B cell (primary cell): Measurements from ENCODE around the gene LENEP. TPM values are rescaled to one million over a fixed set of nuclear protein-coding genes. Genes with fewer than 3 reads are reported as not detected.
A peak's percentile ranks its signal among the peaks of the same experiment; 100 is the strongest.

ENCODE experiments used
- ATAC-seq: fragments of 200-7000 bp; cut with Tn5 transposase; one replicate; pipeline ENCODE4 v1.10.0; 2021; ENCODE audit warnings: low read depth, mild to moderate bottlenecking, moderate number of reproducible peaks, moderate library complexity
- CTCF ChIA-PET: fragments of 350-600 bp; sonication (Branson Sonifier 250); formaldehyde crosslinking; loops from one replicate; lab custom pipeline; 2021; ENCODE audit warnings: antibody characterized with exemption, inconsistent platforms; lab: Charles Lee
- POLR2A ChIA-PET: fragments of 350-600 bp; sonication (Branson Sonifier 250); formaldehyde crosslinking; loops from one replicate; lab custom pipeline; 2021; ENCODE audit warnings: antibody characterized with exemption; lab: Charles Lee
- DNase-seq: peaks from one replicate; pipeline ENCODE4 v3.0.0; 2013
- H2AFZ ChIP-seq: 2 replicates; pipeline ENCODE4 v1.6.1; 2012; ENCODE audit warnings: mild to moderate bottlenecking, low read depth, low read length; ENCODE audit not compliant: insufficient read depth, poor library complexity, severe bottlenecking
- H3K27ac ChIP-seq, 2 donors: 1 replicate in 1 of 2; 2 replicates in 1 of 2; pipeline ENCODE4 v1.5.1; 2012 to 2013; ENCODE audit warnings: low read length in 2 of 2, mild to moderate bottlenecking in 2 of 2, moderate library complexity in 1 of 2
- H3K27me3 ChIP-seq, 4 experiments: fragments of 200-600 bp in 1 of 4; sonication (generic) in 1 of 4; replicated peaks in 1 of 4; 1 replicate in 2 of 4; 2 replicates in 2 of 4; pipeline versions ENCODE4 v1.6.1 to v1.7.0; 2013 to 2016; ENCODE audit warnings: low read length in 3 of 4, mild to moderate bottlenecking in 2 of 4, mixed read lengths in 1 of 4, moderate library complexity in 1 of 4; ENCODE audit not compliant: insufficient read depth in 4 of 4, control insufficient read depth in 3 of 4; ENCODE audit errors: control extremely low read depth in 1 of 4
- H3K36me3 ChIP-seq, 2 experiments: replicated peaks in 1 of 2; 1 replicate in 1 of 2; 2 replicates in 1 of 2; pipeline versions ENCODE4 v1.6.1 to v1.7.1; 2013; ENCODE audit warnings: low read length in 1 of 2; ENCODE audit not compliant: insufficient read depth in 2 of 2, control insufficient read depth in 1 of 2; ENCODE audit errors: control extremely low read depth in 1 of 2, extremely low read depth in 1 of 2
- H3K4me1 ChIP-seq, 2 donors: fragments of 200-600 bp in 1 of 2; sonication (generic) in 1 of 2; 1 replicate in 1 of 2; 2 replicates in 1 of 2; pipeline versions ENCODE4 v1.5.1 to v1.6.1; 2013 to 2017; ENCODE audit warnings: low read length in 2 of 2; ENCODE audit not compliant: control insufficient read depth in 2 of 2, insufficient read depth in 2 of 2
- H3K4me2 ChIP-seq: replicated peaks from 2 replicates; pipeline ENCODE3; 2012; ENCODE audit warnings: mild to moderate bottlenecking, low read depth, low read length; ENCODE audit not compliant: poor library complexity, severe bottlenecking
- H3K4me3 ChIP-seq, 5 experiments: fragments of 200-600 bp in 1 of 5; sonication (generic) in 1 of 5; 1 replicate in 3 of 5; 2 replicates in 2 of 5; pipeline versions ENCODE4 v1.5.1 to v1.7.0; 2011 to 2016; ENCODE audit warnings: low read length in 4 of 5, mild to moderate bottlenecking in 4 of 5, low read depth in 2 of 5, control low read depth in 1 of 5, moderate library complexity in 1 of 5; ENCODE audit not compliant: insufficient read depth in 1 of 5; ENCODE audit errors: control extremely low read depth in 1 of 5, extremely low read depth in 1 of 5
- H3K79me2 ChIP-seq: fragments of 200-600 bp; sonication (generic); one replicate; pipeline ENCODE4 v1.6.0; 2016; ENCODE audit warnings: low read length; ENCODE audit not compliant: control insufficient read depth, insufficient read depth
- H3K9ac ChIP-seq: fragments of 200-600 bp; sonication (generic); 2 replicates; pipeline ENCODE4 v1.6.1; 2017; ENCODE audit warnings: mild to moderate bottlenecking, low read length, moderate library complexity
- H3K9me3 ChIP-seq, 3 donors: one replicate each; pipeline versions ENCODE4 v1.6.1 to v1.7.1; 2013; ENCODE audit warnings: low read length in 2 of 3; ENCODE audit not compliant: control insufficient read depth in 2 of 3, insufficient read depth in 1 of 3; ENCODE audit errors: control extremely low read depth in 1 of 3
- H4K20me1 ChIP-seq: 2 replicates; pipeline ENCODE4 v1.6.0; 2012; ENCODE audit warnings: mild to moderate bottlenecking, low read length; ENCODE audit not compliant: insufficient read depth, control insufficient read depth, poor library complexity, severe bottlenecking
- H3K27ac Mint-ChIP-seq: one replicate; pipeline ENCODE4 v1.8.0; 2021; ENCODE audit warnings: mixed read lengths
- H3K27me3 Mint-ChIP-seq: one replicate; pipeline ENCODE4 v1.8.0; 2021; ENCODE audit warnings: mixed read lengths
- H3K4me1 Mint-ChIP-seq: one replicate; pipeline ENCODE4 v1.8.0; 2021; ENCODE audit warnings: mixed read lengths
- H3K4me3 Mint-ChIP-seq: one replicate; pipeline ENCODE4 v1.8.0; 2021; ENCODE audit warnings: mixed read lengths
- H3K9me3 Mint-ChIP-seq: one replicate; pipeline ENCODE4 v1.8.0; 2022; ENCODE audit warnings: mixed read lengths; ENCODE audit not compliant: insufficient read depth
- EZH2 ChIP-seq: IDR thresholded peaks from 2 replicates; pipeline ENCODE4 v1.6.1; 2012; ENCODE audit warnings: borderline replicate concordance, low read depth, mild to moderate bottlenecking, moderate library complexity, low read length; ENCODE audit not compliant: insufficient read depth, poor library complexity, severe bottlenecking
- WGBS: methylation state at CpG from one replicate; pipeline ENCODE4 v1.1.5; 2013; ENCODE audit warnings: missing lambda C conversion rate; ENCODE audit not compliant: insufficient coverage; 5-methylcytosine and 5-hydroxymethylcytosine counted together
- intact Hi-C: fragments of 100-400 bp; cut with micrococcal nuclease; formaldehyde crosslinking; loops from one replicate; pipeline ENCODE4 v1.10.0; 2022
- polyA plus RNA-seq: library from polyadenylated mRNA; depleted of rRNA; stranded (reverse); fragments of >200 nt; gene quantifications from 2 replicates; pipeline ENCODE4 v1.2.3, GENCODE V29; 2012
- total RNA-seq, 2 donors: library from RNA; stranded (reverse); fragments of 120-200 nt in 1 of 2; gene quantifications; 1 replicate in 1 of 2; 2 replicates in 1 of 2; pipeline versions ENCODE4 v1.2.3 to v1.2.4, GENCODE V29; 2013 to 2022
- TF ChIP-seq, protein P1 (sequence below): fragments of 200-600 bp; IDR thresholded peaks from one replicate; pipeline ENCODE4 v1.8.0; 2022; ENCODE audit warnings: antibody characterized with exemption, mild to moderate bottlenecking

Gene LENEP
- total and polyA plus RNA-seq, 2 donors (not counting 1 experiment from before 2014, with no cell fraction given): 2.0 TPM; not detected in 1

DNA sequence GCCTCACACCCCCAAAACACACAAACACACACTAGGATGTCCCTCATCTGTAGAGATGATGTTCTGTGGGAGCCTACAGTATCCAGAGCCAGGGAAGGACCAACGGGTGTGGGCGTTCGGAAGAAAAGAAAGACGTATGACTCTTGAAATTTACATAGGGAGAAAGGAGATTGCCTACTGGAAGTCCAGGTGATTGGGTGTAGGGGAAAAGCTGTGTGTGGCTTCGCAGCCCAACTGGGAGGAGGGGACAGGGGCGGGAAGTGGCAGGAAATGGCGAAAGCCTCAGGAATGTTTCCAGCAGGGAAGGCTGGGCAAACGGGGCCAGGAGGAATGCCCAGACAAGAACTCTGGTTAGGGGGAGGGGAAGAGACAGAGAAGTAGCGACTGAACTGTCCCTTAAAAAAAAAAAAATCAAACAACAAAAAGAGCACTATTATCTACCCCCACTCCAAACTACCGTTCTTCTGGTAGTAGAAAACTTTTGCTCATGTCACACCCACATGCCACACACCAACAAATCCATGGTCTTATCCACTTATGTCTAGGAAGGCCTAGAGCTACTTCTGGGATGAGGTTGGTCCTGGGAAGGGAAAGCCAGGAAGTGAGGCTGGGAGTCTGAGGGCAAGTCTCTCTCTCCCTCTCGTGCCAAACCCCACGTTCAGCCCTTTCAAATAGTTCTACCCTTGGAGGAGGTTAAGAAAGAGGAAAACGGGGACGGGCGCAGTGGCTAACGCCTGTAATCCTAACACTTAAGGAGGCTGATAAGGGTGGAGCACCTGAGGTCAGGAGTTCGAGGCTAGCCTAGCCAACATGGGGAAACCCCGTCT lies 20.7 kb upstream of the LENEP start:
- DNase-seq (no peak), ATAC-seq (no peak)
- ChIA-PET CTCF (interaction anchor here (0.6 to 8.7 kb wide), 19 partner anchors 10 to 637 kb away, joined by 3 to 110 read pairs (median 4); partner anchors contain the start of genes FLAD1, KRTCAP2, PMVK and PYGO2), POLR2A (interaction anchor here (0.7 to 3.8 kb wide), 9 partner anchors 10 to 868 kb away, joined by 3 to 32 read pairs (median 14); partner anchors contain the start of genes FLAD1, PBXIP1, PMVK and PYGO2)
- peak overlapping the region; percentile 86 for H3K4me2 ChIP-seq
- no peaks in the 10 kb centered on the region for H3K9me3 Mint-ChIP-seq
- H3K9ac ChIP-seq: no peak overlapping the region
- peak overlapping the region in 1 of 2 donors; percentile 94 for H3K27ac ChIP-seq
- no peak overlapping the region for H3K4me3 ChIP-seq
- peak overlapping the region; percentile 62 for H3K4me3 Mint-ChIP-seq
- peaks cover 0 to 26% of the 10 kb centered on the region in 2 experiments for H3K36me3 ChIP-seq
- peaks cover 30% of the 10 kb centered on the region for H3K4me1 Mint-ChIP-seq
- no peaks in the 10 kb centered on the region for H3K9me3 ChIP-seq
- H3K79me2 ChIP-seq: peaks cover 71% of the 10 kb centered on the region
- no peak overlapping the region for H2AFZ ChIP-seq
- H3K27ac Mint-ChIP-seq: peak overlapping the region; percentile 5
- TF ChIP-seq, protein P1, sequence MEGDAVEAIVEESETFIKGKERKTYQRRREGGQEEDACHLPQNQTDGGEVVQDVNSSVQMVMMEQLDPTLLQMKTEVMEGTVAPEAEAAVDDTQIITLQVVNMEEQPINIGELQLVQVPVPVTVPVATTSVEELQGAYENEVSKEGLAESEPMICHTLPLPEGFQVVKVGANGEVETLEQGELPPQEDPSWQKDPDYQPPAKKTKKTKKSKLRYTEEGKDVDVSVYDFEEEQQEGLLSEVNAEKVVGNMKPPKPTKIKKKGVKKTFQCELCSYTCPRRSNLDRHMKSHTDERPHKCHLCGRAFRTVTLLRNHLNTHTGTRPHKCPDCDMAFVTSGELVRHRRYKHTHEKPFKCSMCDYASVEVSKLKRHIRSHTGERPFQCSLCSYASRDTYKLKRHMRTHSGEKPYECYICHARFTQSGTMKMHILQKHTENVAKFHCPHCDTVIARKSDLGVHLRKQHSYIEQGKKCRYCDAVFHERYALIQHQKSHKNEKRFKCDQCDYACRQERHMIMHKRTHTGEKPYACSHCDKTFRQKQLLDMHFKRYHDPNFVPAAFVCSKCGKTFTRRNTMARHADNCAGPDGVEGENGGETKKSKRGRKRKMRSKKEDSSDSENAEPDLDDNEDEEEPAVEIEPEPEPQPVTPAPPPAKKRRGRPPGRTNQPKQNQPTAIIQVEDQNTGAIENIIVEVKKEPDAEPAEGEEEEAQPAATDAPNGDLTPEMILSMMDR: no peak
- TF ChIP-seq EZH2: no peak
- no peaks in the 10 kb centered on the region for H3K27me3 Mint-ChIP-seq
- peaks cover 39% of the 10 kb centered on the region for H4K20me1 ChIP-seq
- 82% methylated on average over 6 of the region's 18 CpGs for WGBS
- H3K4me1 ChIP-seq: peaks cover 22 to 44% of the 10 kb centered on the region in 2 donors
- no peaks in the 10 kb centered on the region for H3K27me3 ChIP-seq
- intact Hi-C loops: loop anchor here (1.0 to 5.0 kb wide), 2 partner anchors 11 to 200 kb away; partner anchors contain the start of genes KRTCAP2, PYGO2 and TRIM46
